GM12878 (cell line): ENCODE measurements around the gene ATP1B1. TPM values are rescaled to one million over a fixed set of nuclear protein-coding genes. Genes with fewer than 3 reads are reported as not detected.

ENCODE experiments used
- BCL11A ChIP-seq: IDR thresholded peaks from 2 replicates; pipeline ENCODE4 v1.6.1; 2011; ENCODE audit warnings: low read depth, low read length
- CHD4 ChIP-seq: fragments of 200-600 bp; sonication (generic); IDR thresholded peaks from 2 replicates; pipeline ENCODE4 v1.6.1; 2016; ENCODE audit warnings: mild to moderate bottlenecking
- CREB1 ChIP-seq: IDR thresholded peaks from 2 replicates; pipeline ENCODE4 v1.6.1; 2012; ENCODE audit warnings: low read depth, mild to moderate bottlenecking, inconsistent platforms
- CUX1 ChIP-seq: IDR thresholded peaks from 2 replicates; pipeline ENCODE4 v1.6.1; 2012; ENCODE audit warnings: improper control_type of control experiment, low read depth, low read length; ENCODE audit not compliant: insufficient replicate concordance
- E2F4 ChIP-seq: IDR thresholded peaks from 2 replicates; pipeline ENCODE4 v1.6.1; 2012; ENCODE audit warnings: low read depth, low read length, improper control_type of control experiment
- GATAD2B ChIP-seq: fragments of 450-650 bp; conservative IDR thresholded peaks from 2 replicates; pipeline ENCODE4 v1.6.1; 2017; ENCODE audit warnings: low read depth, mild to moderate bottlenecking, moderate library complexity
- HDAC2 ChIP-seq: fragments of 200-600 bp; sonication (generic); IDR thresholded peaks from 2 replicates; pipeline ENCODE4 v1.6.1; 2017
- IRF3 ChIP-seq: fragments of 450-650 bp; IDR thresholded peaks from 2 replicates; pipeline ENCODE4 v1.6.1; 2014; ENCODE audit warnings: mild to moderate bottlenecking
- LARP7 ChIP-seq: fragments of 450-650 bp; IDR thresholded peaks from 2 replicates; pipeline ENCODE4 v1.6.1; 2017; ENCODE audit warnings: mild to moderate bottlenecking
- MLLT1 ChIP-seq: fragments of 450-650 bp; IDR thresholded peaks from 2 replicates; pipeline ENCODE4 v1.6.1; 2016; ENCODE audit warnings: mild to moderate bottlenecking
- MYB ChIP-seq: fragments of 150-350 bp; IDR thresholded peaks from 2 replicates; pipeline ENCODE4 v1.6.1; 2014; ENCODE audit warnings: mild to moderate bottlenecking, low read depth, low read length, borderline replicate concordance
- POLR2A ChIP-seq: IDR thresholded peaks from 2 replicates; pipeline ENCODE4 v1.6.1; 2011; ENCODE audit warnings: low read depth, mild to moderate bottlenecking, low read length
- POLR2AphosphoS2 ChIP-seq: IDR thresholded peaks from 2 replicates; pipeline ENCODE4 v1.6.1; 2011; ENCODE audit warnings: low read depth, mild to moderate bottlenecking, low read length, improper control_type of control experiment, moderate library complexity
- RBBP5 ChIP-seq: fragments of 200-600 bp; sonication (generic); conservative IDR thresholded peaks from 2 replicates; pipeline ENCODE4 v1.6.1; 2016
- TARDBP ChIP-seq: IDR thresholded peaks from 2 replicates; pipeline ENCODE4 v1.6.1; 2016; ENCODE audit warnings: borderline replicate concordance
- WRNIP1 ChIP-seq: IDR thresholded peaks from 2 replicates; pipeline ENCODE4 v1.6.1; 2011; ENCODE audit warnings: low read depth, low read length, improper control_type of control experiment, borderline replicate concordance
- ZBED1 ChIP-seq: IDR thresholded peaks from 2 replicates; pipeline ENCODE4 v1.6.1; 2016; ENCODE audit warnings: borderline replicate concordance
- ZBTB40 ChIP-seq: fragments of 450-650 bp; IDR thresholded peaks from 2 replicates; pipeline ENCODE4 v1.6.1; 2016; ENCODE audit warnings: mild to moderate bottlenecking, moderate library complexity, borderline replicate concordance
- polyA plus RNA-seq, 11 experiments: library from polyadenylated mRNA; depleted of rRNA in 4 of 11; unstranded in 6 of 11; stranded (reverse) in 5 of 11; fragments of >200 nt; fragmentation: Nextera tagmentation in 4 of 11; fragmentation: Illumina TruSeq in 1 of 11; extraction: Ambion mirVana in 4 of 11; extraction: Trizol in 1 of 11; gene quantifications; 1 replicate in 1 of 11; 2 replicates in 10 of 11; pipeline versions ENCODE4 v1.2.1 to v1.2.3, GENCODE V29; 2011 to 2016; ENCODE audit warnings: inconsistent platforms in 2 of 11, missing spikeins in 2 of 11, low read depth in 1 of 11
- total RNA-seq, 4 experiments: library from RNA; depleted of rRNA in 3 of 4; stranded (reverse); fragments of >200 nt in 3 of 4; fragmentation: Illumina TruSeq in 1 of 4; extraction: Trizol in 1 of 4; gene quantifications; 2 replicates each; pipeline versions ENCODE4 v1.2.1 to v1.2.3, GENCODE V29; 2013 to 2021

The ATP1B1 gene
- total and polyA plus RNA-seq, 10 of the 15 experiments (the other 5 are each of a cell fraction or from before 2014, with no cell fraction given), result 0.84 to 14.0 (median 1.4) TPM

GRCh38 chr1:169138866-169139670 lies 32.6 kb downstream of the ATP1B1 start (continued):
- TF ChIP-seq WRNIP1, result no peak
- no peak for TF ChIP-seq RBBP5
- no peak for TF ChIP-seq MYB
- TF ChIP-seq CHD4, result no peak
- TF ChIP-seq TARDBP, result no peak
- no peak for TF ChIP-seq ZBTB40
- TF ChIP-seq BCL11A, result peak; percentile 68; the same call in 1 of the 2 replicates
- no peak for TF ChIP-seq HDAC2
- TF ChIP-seq LARP7, result no peak
- TF ChIP-seq CREB1, result no peak
- TF ChIP-seq IRF3, result no peak
- TF ChIP-seq CUX1, result no peak
- no peak for TF ChIP-seq POLR2A
- TF ChIP-seq E2F4, result no peak
- TF ChIP-seq POLR2AphosphoS2, result no peak
- peak; percentile 45; the same call in 1 of the 2 replicates for TF ChIP-seq GATAD2B
- TF ChIP-seq ZBED1, result 0 out of 2 replicates have a peak, but pooled peaks have one; percentile 56
- no peak for TF ChIP-seq MLLT1
